IMR-90 (cell line): ENCODE results near the gene VPS37B. TPM values are rescaled to one million over a fixed set of nuclear protein-coding genes. Genes with fewer than 3 reads are reported as not detected.

Source experiments
- ATAC-seq: fragments of 200-7000 bp; cut with Tn5 transposase; 2 replicates; pipeline ENCODE4 v1.9.1; 2020; ENCODE audit warnings: low read depth, mild to moderate bottlenecking, moderate library complexity
- BruUV-seq: library from RNA; stranded (reverse); fragments of 400-500 nt; replicated peaks from 2 replicates; lab custom pipeline; 2021; lab: Mats Ljungman, UMichigan
- CTCF ChIA-PET: fragments of 300-600 bp; formaldehyde crosslinking; extraction: SDS; loops from one replicate; lab custom pipeline; 2021; ENCODE audit warnings: antibody characterized with exemption; lab: Yijun Ruan, JAX
- POLR2A ChIA-PET: fragments of 300-600 bp; sonication (Branson Sonifier 250); formaldehyde crosslinking; loops from one replicate; lab custom pipeline; 2022; ENCODE audit warnings: antibody characterized with exemption; ENCODE audit not compliant: unreplicated experiment; lab: Charles Lee
- DNase-seq: peaks from one replicate; pipeline ENCODE4 v3.0.0; 2013
- H2AFZ ChIP-seq: replicated peaks from 2 replicates; pipeline ENCODE3; 2013; ENCODE audit warnings: low read length, mild to moderate bottlenecking; ENCODE audit not compliant: poor library complexity
- H2AK5ac ChIP-seq: 2 replicates; pipeline ENCODE4 v1.6.1; 2013; ENCODE audit warnings: low read depth, low read length, inconsistent platforms
- H2AK9ac ChIP-seq: replicated peaks from 2 replicates; pipeline ENCODE3; 2013; ENCODE audit warnings: mild to moderate bottlenecking, low read depth, low read length, moderate library complexity; ENCODE audit not compliant: poor library complexity
- H2BK120ac ChIP-seq: 2 replicates; pipeline ENCODE4 v1.6.1; 2013; ENCODE audit warnings: low read depth, low read length, inconsistent platforms
- H2BK15ac ChIP-seq: 3 replicates; pipeline ENCODE4 v1.6.1; 2013; ENCODE audit warnings: low read depth, low read length, inconsistent platforms
- H2BK20ac ChIP-seq: 2 replicates; pipeline ENCODE4 v1.6.1; 2013; ENCODE audit warnings: low read depth, mild to moderate bottlenecking, inconsistent platforms, low read length, moderate library complexity
- H2BK5ac ChIP-seq: 2 replicates; pipeline ENCODE4 v1.6.1; 2013; ENCODE audit warnings: mild to moderate bottlenecking, low read depth, low read length, inconsistent platforms; ENCODE audit not compliant: poor library complexity, severe bottlenecking
- H3K14ac ChIP-seq: replicated peaks from 2 replicates; pipeline ENCODE4 v1.6.1; 2013; ENCODE audit warnings: low read depth, low read length, inconsistent platforms
- H3K18ac ChIP-seq: 2 replicates; pipeline ENCODE4 v1.6.1; 2013; ENCODE audit warnings: low read depth, low read length, control low read depth
- H3K23ac ChIP-seq: 2 replicates; pipeline ENCODE4 v1.6.1; 2013; ENCODE audit warnings: low read depth, low read length, inconsistent platforms
- H3K27ac ChIP-seq: 2 replicates; pipeline ENCODE4 v1.5.1; 2013; ENCODE audit warnings: mild to moderate bottlenecking, control low read depth, low read length; ENCODE audit not compliant: insufficient read depth
- H3K27me3 ChIP-seq: 2 replicates; pipeline ENCODE4 v1.6.1; 2013; ENCODE audit warnings: low read length; ENCODE audit not compliant: control insufficient read depth, insufficient read depth
- H3K36me3 ChIP-seq: 2 replicates; pipeline ENCODE4 v1.6.1; 2013; ENCODE audit warnings: low read length, mixed read lengths; ENCODE audit not compliant: control insufficient read depth, insufficient read depth
- H3K4ac ChIP-seq: 2 replicates; pipeline ENCODE4 v1.6.1; 2013; ENCODE audit warnings: low read depth, low read length, inconsistent platforms
- H3K4me1 ChIP-seq: 2 replicates; pipeline ENCODE4 v1.6.1; 2013; ENCODE audit warnings: low read length, mixed read lengths; ENCODE audit not compliant: control insufficient read depth, insufficient read depth
- H3K4me2 ChIP-seq: 2 replicates; pipeline ENCODE4 v1.6.1; 2013; ENCODE audit warnings: low read depth, mild to moderate bottlenecking, control low read depth, low read length, moderate library complexity
- H3K4me3 ChIP-seq: 2 replicates; pipeline ENCODE4 v1.5.1; 2013; ENCODE audit warnings: low read depth, mild to moderate bottlenecking, control low read depth, low read length, moderate library complexity; ENCODE audit not compliant: insufficient read depth
- H3K56ac ChIP-seq: 2 replicates; pipeline ENCODE4 v1.6.1; 2013; ENCODE audit warnings: low read length, inconsistent platforms; ENCODE audit not compliant: insufficient read depth; ENCODE audit errors: extremely low read depth
- H3K79me1 ChIP-seq, 2 experiments: 2 replicates each; pipeline ENCODE4 v1.6.1; 2013; ENCODE audit warnings: low read length in 2 of 2, inconsistent platforms in 1 of 2, low read depth in 1 of 2
- H3K9ac ChIP-seq: 2 replicates; pipeline ENCODE4 v1.6.1; 2013; ENCODE audit warnings: low read depth, low read length, control low read depth
- H3K9me1 ChIP-seq: 2 replicates; pipeline ENCODE4 v1.6.1; 2013; ENCODE audit warnings: low read length, inconsistent platforms; ENCODE audit not compliant: insufficient read depth
- H3K9me3 ChIP-seq: 2 replicates; pipeline ENCODE4 v1.6.1; 2013; ENCODE audit warnings: low read length; ENCODE audit not compliant: control insufficient read depth, insufficient read depth
- H4K20me1 ChIP-seq: 2 replicates; pipeline ENCODE4 v1.6.1; 2013; ENCODE audit warnings: low read length, inconsistent platforms; ENCODE audit not compliant: insufficient read depth
- H4K5ac ChIP-seq: 2 replicates; pipeline ENCODE4 v1.6.1; 2013; ENCODE audit warnings: mild to moderate bottlenecking, low read depth, low read length, control low read depth
- H4K8ac ChIP-seq, 2 experiments: 2 replicates each; pipeline ENCODE4 v1.6.1; 2013; ENCODE audit warnings: low read depth in 2 of 2, low read length in 2 of 2, control low read depth in 1 of 2, inconsistent platforms in 1 of 2
- H4K91ac ChIP-seq: 2 replicates; pipeline ENCODE4 v1.6.1; 2013; ENCODE audit warnings: low read depth, low read length, inconsistent platforms; ENCODE audit not compliant: insufficient read depth
- BHLHE40 ChIP-seq: fragments of 150-350 bp; IDR thresholded peaks from 2 replicates; pipeline ENCODE4 v1.6.1; 2016; ENCODE audit warnings: mild to moderate bottlenecking, low read depth, low read length
- CEBPB ChIP-seq: IDR thresholded peaks from 2 replicates; pipeline ENCODE4 v1.6.1; 2012; ENCODE audit warnings: low read depth, low read length, improper control_type of control experiment
- CHD1 ChIP-seq: IDR thresholded peaks from 2 replicates; pipeline ENCODE4 v1.6.1; 2012; ENCODE audit warnings: low read depth, low read length, improper control_type of control experiment
- ELK1 ChIP-seq: fragments of 150-350 bp; IDR thresholded peaks from 2 replicates; pipeline ENCODE4 v1.6.1; 2016; ENCODE audit warnings: low read depth, mild to moderate bottlenecking, low read length, moderate library complexity, borderline replicate concordance
- FOS ChIP-seq: fragments of 150-350 bp; IDR thresholded peaks from 2 replicates; pipeline ENCODE4 v1.6.1; 2016; ENCODE audit warnings: low read depth, low read length
- MAFK ChIP-seq: IDR thresholded peaks from 2 replicates; pipeline ENCODE4 v1.6.1; 2012; ENCODE audit warnings: low read depth, low read length, improper control_type of control experiment
- MAZ ChIP-seq: IDR thresholded peaks from 2 replicates; pipeline ENCODE4 v1.6.1; 2012; ENCODE audit warnings: low read depth, mild to moderate bottlenecking, low read length, improper control_type of control experiment, moderate library complexity, borderline replicate concordance
- MXI1 ChIP-seq: IDR thresholded peaks from 2 replicates; pipeline ENCODE4 v1.6.1; 2012; ENCODE audit warnings: low read depth, mild to moderate bottlenecking, low read length, moderate library complexity, borderline replicate concordance
- NFE2L2 ChIP-seq: fragments of 150-350 bp; IDR thresholded peaks from 2 replicates; pipeline ENCODE4 v1.6.1; 2016; ENCODE audit warnings: low read depth, mild to moderate bottlenecking, low read length
- POLR2A ChIP-seq: IDR thresholded peaks from 2 replicates; pipeline ENCODE4 v1.6.1; 2012; ENCODE audit warnings: mild to moderate bottlenecking, low read depth, low read length
- RAD21 ChIP-seq: IDR thresholded peaks from 2 replicates; pipeline ENCODE4 v1.6.1; 2012; ENCODE audit warnings: low read length, improper control_type of control experiment
- RCOR1 ChIP-seq: IDR thresholded peaks from 2 replicates; pipeline ENCODE4 v1.6.1; 2012; ENCODE audit warnings: mild to moderate bottlenecking, low read length, improper control_type of control experiment; ENCODE audit not compliant: insufficient replicate concordance
- RFX5 ChIP-seq: IDR thresholded peaks from 2 replicates; pipeline ENCODE4 v1.8.0; 2012; ENCODE audit warnings: low read depth, mild to moderate bottlenecking, low read length, moderate library complexity
- SMC3 ChIP-seq: fragments of 150-350 bp; IDR thresholded peaks from 2 replicates; pipeline ENCODE4 v1.6.1; 2016; ENCODE audit warnings: low read depth, mild to moderate bottlenecking, antibody characterized with exemption, low read length, moderate library complexity
- USF2 ChIP-seq: fragments of 150-350 bp; IDR thresholded peaks from 2 replicates; pipeline ENCODE4 v1.6.1; 2017; ENCODE audit warnings: mild to moderate bottlenecking, antibody characterized with exemption, low read length, low read depth
- WGBS, 2 experiments: methylation state at CpG; one replicate each; pipeline versions ENCODE4 v1.1.5 to v1.1.7; 2013; ENCODE audit warnings: missing lambda C conversion rate in 2 of 2; ENCODE audit not compliant: insufficient read length in 1 of 2; ENCODE audit errors: extremely low coverage in 2 of 2; 5-methylcytosine and 5-hydroxymethylcytosine counted together
- dilution Hi-C: fragments of 300-500 bp; cut with HindIII; formaldehyde crosslinking; loops from one replicate; pipeline ENCODE4 v1.14.3; 2018; ENCODE audit warnings: low sequenced_read_pairs; ENCODE audit not compliant: unreplicated experiment
- in situ Hi-C: fragments of 300-500 bp; cut with MboI; formaldehyde crosslinking; loops from 3 replicates; pipeline ENCODE4 v1.14.3; 2019; ENCODE audit warnings: low sequenced_read_pairs, inconsistent platforms, mixed read lengths
- intact Hi-C: fragments of 100-400 bp; cut with micrococcal nuclease; formaldehyde crosslinking; loops from 2 replicates; pipeline ENCODE4 v1.10.0; 2022
- polyA plus RNA-seq, 3 experiments: library from polyadenylated mRNA; depleted of rRNA; stranded (reverse); fragments of >200 nt; gene quantifications; 2 replicates each; pipeline ENCODE4 v1.2.3, GENCODE V29; 2012; ENCODE audit warnings: low replicate concordance in 1 of 3
- total RNA-seq: library from RNA; depleted of rRNA; stranded (reverse); fragments of >200 nt; gene quantifications from 2 replicates; pipeline ENCODE4 v1.2.3, GENCODE V29; 2012

VPS37B gene
- total and polyA plus RNA-seq, 2 of the 4 experiments (the other 2 are of a cell fraction) = 8.6 to 25.7 TPM

GRCh38 chr12:122855071-122855829, 40.7 kb downstream of the VPS37B start:
- no peak overlapping the region for H4K91ac ChIP-seq
- intact Hi-C loops (no loop called here), dilution Hi-C loops (no loop called here), in situ Hi-C loops (loop anchor here (5.0 kb wide), 1 partner anchor 382 kb away; no protein-coding TSS in a partner anchor)
- no TSS peak for BruUV-seq
- 91% methylated on average over 7 of the region's 24 CpGs; no CpG with 5 or more reads in 1 of the 2 experiments for WGBS, 2 experiments
- DNase-seq = no peak
- no peak overlapping the region for H2AK5ac ChIP-seq
- H3K27me3 ChIP-seq = no peaks in the 10 kb centered on the region
- H2BK15ac ChIP-seq = no peak overlapping the region
- peaks cover 16% of the 10 kb centered on the region for H3K4me1 ChIP-seq
- H3K9me1 ChIP-seq = peaks cover 18% of the 10 kb centered on the region
- no peak overlapping the region for H3K9ac ChIP-seq
- no peak overlapping the region for H4K8ac ChIP-seq
- no peak overlapping the region for H3K4me3 ChIP-seq
- peaks cover 13% of the 10 kb centered on the region for H4K20me1 ChIP-seq
- H2BK20ac ChIP-seq = no peak overlapping the region
- no peak overlapping the region for H3K4me2 ChIP-seq
- H3K18ac ChIP-seq = no peak overlapping the region
- no peak overlapping the region for H3K23ac ChIP-seq
- H3K14ac ChIP-seq = no peak overlapping the region
- no peak overlapping the region for H3K27ac ChIP-seq
- POLR2A ChIA-PET = interaction anchor here (0.6 kb wide), 1 partner anchor 113 kb away, joined by 8 read pairs; no protein-coding TSS in a partner anchor
- no peak overlapping the region for H2BK120ac ChIP-seq
- peak overlapping the region; percentile 76 for H2AK9ac ChIP-seq
- no peak overlapping the region for H2AFZ ChIP-seq
- H4K5ac ChIP-seq = no peak overlapping the region
- no peak overlapping the region for H3K4ac ChIP-seq
- peaks cover 0 to 7% of the 10 kb centered on the region in 2 experiments; a peak in 2 of 4 replicates for H3K79me1 ChIP-seq
- CTCF ChIA-PET = interaction anchor here (1.2 kb wide), 1 partner anchor 97 kb away, joined by 3 read pairs; no protein-coding TSS in a partner anchor
- ATAC-seq = no peak
- H3K36me3 ChIP-seq = peaks cover 5% of the 10 kb centered on the region; the same call in 1 of the 2 replicates
- H3K56ac ChIP-seq = no peak overlapping the region
- no peaks in the 10 kb centered on the region for H3K9me3 ChIP-seq
- no peak overlapping the region for H2BK5ac ChIP-seq
- no peak for TF ChIP-seq USF2
- TF ChIP-seq ELK1 = no peak
- TF ChIP-seq SMC3 = no peak
- TF ChIP-seq CEBPB = no peak
- no peak for TF ChIP-seq CHD1
- no peak for TF ChIP-seq RFX5
- TF ChIP-seq MAZ = no peak
- TF ChIP-seq BHLHE40 = no peak
- TF ChIP-seq RAD21 = no peak
- TF ChIP-seq FOS = no peak
- no peak for TF ChIP-seq MAFK
- TF ChIP-seq RCOR1 = no peak
- TF ChIP-seq POLR2A = no peak
- TF ChIP-seq MXI1 = no peak
- no peak for TF ChIP-seq NFE2L2
